ENCODE data around the gene FIBP.

FIBP gene

DNA sequence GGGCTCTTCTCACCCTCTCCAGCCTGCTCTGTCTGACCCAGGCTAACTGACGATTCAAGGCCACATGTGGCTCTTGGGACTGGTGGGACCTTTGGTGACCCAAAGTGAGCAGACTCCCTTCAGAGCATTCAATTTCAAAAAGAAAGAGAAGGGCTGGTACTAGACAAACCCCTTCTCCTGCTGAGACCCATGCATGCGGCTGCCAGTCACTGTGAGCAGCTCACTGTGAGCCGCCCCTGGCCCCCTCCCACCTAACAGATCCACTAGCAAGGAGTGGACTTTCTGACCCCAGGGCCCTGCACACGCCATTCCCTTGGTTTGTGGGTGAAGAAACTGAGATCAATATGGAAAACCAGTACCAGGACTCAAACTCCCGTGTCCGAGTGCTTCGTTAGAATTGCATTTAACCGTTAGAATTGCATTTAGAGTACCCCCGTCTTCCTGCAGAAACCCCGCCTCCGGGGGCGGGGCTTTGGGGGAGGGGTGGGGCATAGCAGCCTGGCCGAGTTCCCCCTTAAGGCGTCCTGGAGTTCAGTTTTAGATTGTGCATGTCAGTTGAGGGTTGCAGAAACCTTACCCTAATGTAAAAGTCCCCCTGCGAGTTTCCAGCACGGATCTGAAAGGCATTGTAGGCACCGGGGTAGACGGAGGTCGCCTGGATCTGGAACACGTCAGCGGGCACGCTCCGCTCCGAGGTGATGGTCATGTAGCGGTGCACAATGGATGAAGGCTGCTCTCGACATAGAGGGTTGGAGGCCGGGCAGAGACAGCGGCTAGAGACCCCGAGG, 20.8 kb downstream of the FIBP start:
- no peak overlapping the region for H3K4me3 ChIP-seq (replicated peaks; ENCODE audit: low read depth, low read length)
- TF ChIP-seq, protein P1, sequence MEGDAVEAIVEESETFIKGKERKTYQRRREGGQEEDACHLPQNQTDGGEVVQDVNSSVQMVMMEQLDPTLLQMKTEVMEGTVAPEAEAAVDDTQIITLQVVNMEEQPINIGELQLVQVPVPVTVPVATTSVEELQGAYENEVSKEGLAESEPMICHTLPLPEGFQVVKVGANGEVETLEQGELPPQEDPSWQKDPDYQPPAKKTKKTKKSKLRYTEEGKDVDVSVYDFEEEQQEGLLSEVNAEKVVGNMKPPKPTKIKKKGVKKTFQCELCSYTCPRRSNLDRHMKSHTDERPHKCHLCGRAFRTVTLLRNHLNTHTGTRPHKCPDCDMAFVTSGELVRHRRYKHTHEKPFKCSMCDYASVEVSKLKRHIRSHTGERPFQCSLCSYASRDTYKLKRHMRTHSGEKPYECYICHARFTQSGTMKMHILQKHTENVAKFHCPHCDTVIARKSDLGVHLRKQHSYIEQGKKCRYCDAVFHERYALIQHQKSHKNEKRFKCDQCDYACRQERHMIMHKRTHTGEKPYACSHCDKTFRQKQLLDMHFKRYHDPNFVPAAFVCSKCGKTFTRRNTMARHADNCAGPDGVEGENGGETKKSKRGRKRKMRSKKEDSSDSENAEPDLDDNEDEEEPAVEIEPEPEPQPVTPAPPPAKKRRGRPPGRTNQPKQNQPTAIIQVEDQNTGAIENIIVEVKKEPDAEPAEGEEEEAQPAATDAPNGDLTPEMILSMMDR (IDR thresholded peaks at IDR 0.05; ENCODE audit: low read depth, low read length, missing control alignments): no peak
- no peak for DNase-seq (ENCODE audit: extremely low read depth, low read depth)

DNA sequence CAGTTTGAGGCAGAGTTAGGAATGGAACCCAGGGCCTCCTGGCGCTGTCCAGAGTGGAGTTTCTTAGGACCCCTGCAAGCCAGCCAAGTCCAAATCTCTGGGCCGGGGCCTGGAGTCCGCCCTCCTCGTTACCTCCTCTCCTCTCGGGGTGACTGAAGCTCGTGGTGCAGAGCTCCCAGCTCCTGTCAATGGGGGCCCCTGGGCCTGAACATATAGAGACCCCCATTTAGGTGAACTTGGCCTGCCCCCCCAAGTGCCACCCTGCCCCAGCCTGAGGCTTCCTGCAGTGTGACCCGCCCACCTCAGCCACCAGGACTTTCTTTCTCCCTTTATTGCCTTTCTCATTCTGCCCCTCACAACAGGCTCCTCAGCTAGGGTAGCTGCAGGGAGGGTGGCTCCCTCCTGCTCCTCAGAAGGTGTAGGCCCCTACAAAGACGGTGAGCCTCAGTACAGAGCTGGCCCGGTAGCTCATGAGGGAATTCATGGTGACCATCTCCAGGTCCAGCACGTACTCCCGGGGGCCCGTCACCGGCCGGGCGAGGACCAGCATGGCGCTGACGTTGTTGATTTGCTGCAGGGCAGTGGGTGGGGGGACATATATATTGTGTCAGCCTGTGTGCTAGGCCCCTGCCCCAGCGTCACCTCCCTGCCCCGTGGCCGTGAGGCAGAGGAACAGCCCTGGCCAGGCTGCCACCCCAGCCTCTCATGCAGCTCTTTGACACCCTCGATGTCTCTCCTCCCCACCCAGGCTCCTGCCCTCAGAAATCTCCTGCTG, 21.6 kb downstream of the FIBP start:
- DNase-seq (ENCODE audit: extremely low read depth, low read depth): no peak
- H3K4me3 ChIP-seq (replicated peaks; ENCODE audit: low read depth, low read length): no peak overlapping the region
- TF ChIP-seq, protein P1 (IDR thresholded peaks at IDR 0.05; ENCODE audit: low read depth, low read length, missing control alignments): no peak

DNA sequence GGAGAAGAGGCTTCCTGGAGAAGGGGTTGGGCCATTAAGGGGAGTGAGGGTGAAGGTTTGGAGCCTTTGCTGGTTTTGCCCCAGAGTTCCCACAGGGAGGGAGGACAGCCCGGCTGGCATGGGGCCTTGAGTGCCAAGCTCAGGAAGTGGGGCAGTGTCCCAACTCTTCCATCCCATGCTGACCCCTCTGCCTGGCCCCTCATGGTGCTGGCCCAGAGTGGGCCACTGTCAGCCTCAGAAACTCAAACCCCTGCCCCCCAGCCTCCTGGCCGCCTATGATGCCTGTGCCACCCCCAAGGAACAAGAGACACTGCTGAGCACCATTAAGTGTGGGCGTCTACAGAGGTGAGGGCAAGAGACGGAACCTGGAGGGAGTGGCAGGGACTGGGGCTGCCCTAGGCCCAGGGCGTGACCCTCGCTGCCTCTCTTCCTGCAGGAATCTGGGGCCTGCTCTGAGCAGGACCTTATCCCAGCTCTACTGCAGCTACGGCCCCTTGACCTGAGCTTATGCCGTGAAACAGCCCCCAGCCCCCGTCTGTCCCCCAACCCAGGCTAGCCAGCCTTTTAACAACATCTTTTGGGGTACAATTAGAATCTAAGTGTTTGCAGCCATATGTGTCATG, 22.6 kb downstream of the FIBP start:
- TF ChIP-seq, protein P1 (IDR thresholded peaks at IDR 0.05; ENCODE audit: low read depth, low read length, missing control alignments): no peak
- no peak for DNase-seq (ENCODE audit: extremely low read depth, low read depth)
- H3K4me3 ChIP-seq (replicated peaks; ENCODE audit: low read depth, low read length): no peak overlapping the region

DNA sequence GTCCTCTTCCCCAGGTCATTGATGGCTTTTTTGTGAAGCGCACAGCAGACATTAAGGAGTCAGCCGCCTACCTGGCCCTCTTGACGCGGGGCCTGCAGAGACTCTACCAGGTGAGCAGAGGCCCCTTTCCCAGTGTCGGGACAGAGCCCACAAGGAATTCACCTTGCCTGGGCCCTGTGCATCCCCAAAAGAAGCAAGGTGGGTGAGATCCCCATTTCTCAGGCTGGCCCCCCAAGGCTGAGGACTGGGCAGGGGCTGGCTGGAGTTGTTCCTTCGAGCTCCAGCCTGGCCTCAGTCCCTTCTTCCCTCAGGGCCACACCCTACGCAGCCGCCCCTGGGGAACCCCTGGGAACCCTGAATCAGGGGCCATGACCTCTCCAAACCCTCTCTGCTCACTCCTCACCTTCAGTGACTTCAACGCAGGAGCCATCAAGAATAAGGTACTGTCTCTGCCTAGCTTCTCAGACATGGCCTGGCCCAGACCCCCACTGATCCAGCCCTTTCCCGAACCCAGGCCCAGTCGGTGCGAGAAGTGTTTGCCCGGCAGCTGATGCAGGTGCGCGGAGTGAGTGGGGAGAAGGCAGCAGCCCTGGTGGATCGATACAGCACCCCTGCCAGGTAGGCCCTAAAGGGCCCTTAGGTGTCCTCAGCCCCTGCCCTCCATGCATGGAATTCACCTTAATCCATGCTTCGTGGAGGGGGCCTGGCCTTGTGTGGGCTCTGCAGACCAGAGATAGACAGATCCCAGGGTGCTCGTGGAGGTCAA, 23.4 kb downstream of the FIBP start:
- TF ChIP-seq, protein P1 (IDR thresholded peaks at IDR 0.05; ENCODE audit: low read depth, low read length, missing control alignments): no peak
- DNase-seq (ENCODE audit: extremely low read depth, low read depth): no peak
- H3K4me3 ChIP-seq (replicated peaks; ENCODE audit: low read depth, low read length): no peak overlapping the region

DNA sequence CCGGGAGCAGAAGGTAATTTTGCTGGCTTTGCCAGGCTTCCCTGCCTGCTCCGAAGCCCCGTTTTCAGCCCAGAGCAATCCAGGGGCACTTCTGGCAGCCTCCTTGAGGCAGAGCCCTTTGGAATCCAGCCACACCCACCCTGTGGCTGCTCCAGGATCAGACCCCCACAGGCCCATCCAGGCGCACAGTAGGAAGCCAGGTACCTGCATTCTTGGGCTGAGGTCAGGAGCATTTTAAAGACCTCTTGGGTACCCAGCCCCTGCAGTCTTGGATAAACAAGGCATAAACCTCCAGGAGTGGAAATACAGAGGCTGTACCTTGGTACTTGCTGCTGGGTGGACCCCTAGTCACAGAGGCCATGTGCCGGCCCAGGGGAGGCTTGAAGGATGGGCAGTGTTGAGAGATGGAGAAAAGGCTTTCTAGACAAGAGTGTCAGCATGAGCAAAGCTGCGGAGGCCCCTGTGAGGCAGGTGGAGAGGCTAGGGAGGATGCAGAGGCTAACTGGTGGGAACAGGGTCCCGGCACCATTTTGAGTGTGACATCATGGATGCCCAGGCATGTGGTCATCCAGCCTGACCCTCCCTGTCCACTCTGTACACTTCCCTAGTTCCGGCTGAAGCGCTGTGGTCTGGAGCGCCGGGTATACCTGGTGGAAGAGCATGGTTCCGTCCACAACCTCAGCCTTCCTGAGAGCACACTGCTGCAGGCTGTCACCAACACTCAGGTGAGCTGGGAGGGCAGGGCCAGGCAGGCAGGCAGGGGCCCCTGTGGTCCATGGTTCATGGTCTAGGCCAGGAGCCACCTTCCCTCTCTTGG, 24.2 kb downstream of the FIBP start:
- DNase-seq (ENCODE audit: extremely low read depth, low read depth): no peak
- TF ChIP-seq, protein P1 (IDR thresholded peaks at IDR 0.05; ENCODE audit: low read depth, low read length, missing control alignments): no peak
- no peak overlapping the region for H3K4me3 ChIP-seq (replicated peaks; ENCODE audit: low read depth, low read length)

Data from HFF-Myc (cell line).